Measurements from ENCODE around the gene BRINP2. TPM values are rescaled to one million over a fixed set of nuclear protein-coding genes. Genes with fewer than 3 reads are reported as not detected.

The BRINP2 gene
- total and polyA plus RNA-seq, 2 of the 8 experiments (the other 6 are each of a cell fraction or from before 2014, with no cell fraction given), result 0.39 to 0.42 TPM

DNA sequence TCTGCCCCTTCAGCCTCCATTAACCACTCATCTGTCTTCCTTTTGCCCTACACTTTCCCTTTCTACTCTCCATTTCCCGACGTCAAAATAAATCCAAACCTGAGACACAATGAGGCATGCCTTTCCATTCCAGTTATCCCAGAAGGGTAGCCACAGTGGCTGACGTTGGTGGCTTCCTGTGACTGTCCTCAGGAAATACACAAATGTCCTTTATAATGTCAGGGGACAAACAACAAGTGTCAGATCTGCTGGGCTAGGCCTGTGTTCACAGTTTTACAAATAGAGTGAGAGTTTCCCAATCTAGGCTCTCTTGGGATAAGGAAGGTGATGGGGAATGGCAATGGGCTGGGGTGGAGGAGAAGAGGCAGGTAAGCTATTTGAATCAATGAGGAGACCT is 135.3 kb downstream of the BRINP2 start:
- Histone ChIP-seq H2AK5ac (ENCODE audit: low read depth, low read length) (no peak overlapping the region), H3K79me2 (ENCODE audit: control insufficient read depth in 1 of 2, insufficient read depth in 2 of 2, low read length in 2 of 2) (no peaks in the 10 kb centered on the region), H3K23me2 (ENCODE audit: low read depth, low read length) (no peaks in the 10 kb centered on the region), H2BK5ac (ENCODE audit: low read depth, low read length) (no peak overlapping the region), H3K14ac (ENCODE audit: insufficient read length) (no peak overlapping the region), H3K79me1 (ENCODE audit: low read depth, low read length) (no peaks in the 10 kb centered on the region), H2BK12ac (ENCODE audit: low read depth, low read length) (no peak overlapping the region), H3K4me1 (replicated peaks in 1 of 4; ENCODE audit: control insufficient read depth in 3 of 4, insufficient read depth in 4 of 4, low read length in 3 of 4) (no peaks in the 10 kb centered on the region; a peak in 3 of 7 replicates), H3K36me3 (ENCODE audit: control insufficient read depth in 2 of 4, insufficient read depth in 4 of 4, low read length in 3 of 4) (no peaks in the 10 kb centered on the region), H4K20me1 (replicated peaks in 1 of 2; ENCODE audit: control insufficient read depth in 1 of 2, insufficient read depth in 2 of 2, low read length in 2 of 2) (no peaks in the 10 kb centered on the region), H3K9ac (replicated peaks in 1 of 4; ENCODE audit: extremely low read depth in 1 of 4, low read depth in 3 of 4, low read length in 3 of 4) (no peak overlapping the region), H2BK15ac (ENCODE audit: low read length) (no peak overlapping the region), H3K4ac (replicated peaks; ENCODE audit: insufficient read length, low read depth, low read length) (no peak overlapping the region), H3K9me3 (ENCODE audit: insufficient read depth in 2 of 2, low read depth in 1 of 2, low read length in 1 of 2) (no peaks in the 10 kb centered on the region), H4K8ac (ENCODE audit: extremely low read depth, insufficient read depth, low read length) (no peak overlapping the region), H3K4me3 (ENCODE audit: extremely low read depth in 1 of 4, insufficient read depth in 2 of 4, low read depth in 3 of 4, low read length in 4 of 4) (no peak overlapping the region), H3K23ac (ENCODE audit: insufficient read length) (no peak overlapping the region), H4K91ac (replicated peaks; ENCODE audit: insufficient read length, low read length) (no peak overlapping the region), H2BK120ac (replicated peaks; ENCODE audit: low read depth, low read length) (no peak overlapping the region), H3K18ac (ENCODE audit: extremely low read depth, low read length) (no peak overlapping the region), H3K56ac (replicated peaks; ENCODE audit: insufficient read length, low read depth, low read length) (no peak overlapping the region), H4K5ac (ENCODE audit: insufficient read length, low read depth, low read length) (no peak overlapping the region), H2AFZ (ENCODE audit: low read length) (no peak overlapping the region), H3K27me3 (replicated peaks in 1 of 4; ENCODE audit: control insufficient read depth in 3 of 4, extremely low read depth in 1 of 4, insufficient read depth in 3 of 4, low read length in 3 of 4) (no peaks in the 10 kb centered on the region), H2BK20ac (ENCODE audit: low read length) (no peak overlapping the region), H3K4me2 (ENCODE audit: insufficient read depth in 1 of 2, low read depth in 2 of 2, low read length in 2 of 2) (no peak overlapping the region), H3K27ac (ENCODE audit: low read depth, low read length) (no peak overlapping the region)
- CTCF ChIA-PET (ENCODE audit: partially characterized antibody), result no interaction called here
- DNase-seq (ENCODE audit: low read depth in 1 of 2, low spot score in 2 of 2) (no peak), FAIRE-seq (no peak)
- 100% methylated on average over 2 to 3 of the region's 3 CpGs for WGBS, 2 experiments (ENCODE audit: extremely low coverage in 1 of 2, insufficient coverage in 1 of 2, insufficient read length in 1 of 2, insufficient replicate concordance in 2 of 2, low coverage in 1 of 2, low lambda C conversion rate in 2 of 2, missing lambda C conversion rate in 1 of 2)
- POLR2A ChIA-PET (ENCODE audit: partially characterized antibody), result no interaction called here
- no peak for TF ChIP-seq CBX5 (IDR thresholded peaks at IDR 0.05; ENCODE audit: low read depth, low read length)
- TF ChIP-seq, protein P1, sequence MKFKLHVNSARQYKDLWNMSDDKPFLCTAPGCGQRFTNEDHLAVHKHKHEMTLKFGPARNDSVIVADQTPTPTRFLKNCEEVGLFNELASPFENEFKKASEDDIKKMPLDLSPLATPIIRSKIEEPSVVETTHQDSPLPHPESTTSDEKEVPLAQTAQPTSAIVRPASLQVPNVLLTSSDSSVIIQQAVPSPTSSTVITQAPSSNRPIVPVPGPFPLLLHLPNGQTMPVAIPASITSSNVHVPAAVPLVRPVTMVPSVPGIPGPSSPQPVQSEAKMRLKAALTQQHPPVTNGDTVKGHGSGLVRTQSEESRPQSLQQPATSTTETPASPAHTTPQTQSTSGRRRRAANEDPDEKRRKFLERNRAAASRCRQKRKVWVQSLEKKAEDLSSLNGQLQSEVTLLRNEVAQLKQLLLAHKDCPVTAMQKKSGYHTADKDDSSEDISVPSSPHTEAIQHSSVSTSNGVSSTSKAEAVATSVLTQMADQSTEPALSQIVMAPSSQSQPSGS (IDR thresholded peaks at IDR 0.05; ENCODE audit: low read length), result no peak
- TF ChIP-seq SIX5 (IDR thresholded peaks at IDR 0.05; ENCODE audit: low read depth, low read length), result no peak
- TF ChIP-seq SP2 (IDR thresholded peaks at IDR 0.05; ENCODE audit: low read length), result no peak
- no peak for TF ChIP-seq SIRT6 (IDR thresholded peaks at IDR 0.05; ENCODE audit: low read length)
- TF ChIP-seq SP1 (IDR thresholded peaks at IDR 0.05; ENCODE audit: low read depth, low read length), result no peak
- TF ChIP-seq TAF7 (optimal IDR thresholded peaks at IDR 0.05; ENCODE audit: borderline replicate concordance, low read depth, low read length), result no peak
- TF ChIP-seq GABPA (IDR thresholded peaks at IDR 0.05; ENCODE audit: borderline replicate concordance, insufficient read depth, low read length), result no peak
- no peak for TF ChIP-seq KDM5A (IDR thresholded peaks at IDR 0.05; ENCODE audit: low read length)
- TF ChIP-seq SRF (IDR thresholded peaks at IDR 0.05; ENCODE audit: low read depth, low read length), result no peak
- TF ChIP-seq NANOG (IDR thresholded peaks at IDR 0.05; ENCODE audit: insufficient read depth, low read depth, low read length, poor library complexity, severe bottlenecking), result no peak
- TF ChIP-seq RFX5 (IDR thresholded peaks at IDR 0.05; ENCODE audit: borderline replicate concordance, low read depth, low read length), result no peak
- TF ChIP-seq CHD1 (IDR thresholded peaks at IDR 0.05; ENCODE audit: low read depth, low read length), result no peak
- no peak for TF ChIP-seq CBX8 (IDR thresholded peaks at IDR 0.05; ENCODE audit: borderline replicate concordance, low read depth, low read length)

Data from H1 (cell line).